ENCODE results near the gene FAM53B. TPM values are rescaled to one million over a fixed set of nuclear protein-coding genes. Genes with fewer than 3 reads are reported as not detected.

The FAM53B gene
- total RNA-seq, 4 donors from 2014 or later: 60.8 to 84.8 (median 78.8) TPM

DNA sequence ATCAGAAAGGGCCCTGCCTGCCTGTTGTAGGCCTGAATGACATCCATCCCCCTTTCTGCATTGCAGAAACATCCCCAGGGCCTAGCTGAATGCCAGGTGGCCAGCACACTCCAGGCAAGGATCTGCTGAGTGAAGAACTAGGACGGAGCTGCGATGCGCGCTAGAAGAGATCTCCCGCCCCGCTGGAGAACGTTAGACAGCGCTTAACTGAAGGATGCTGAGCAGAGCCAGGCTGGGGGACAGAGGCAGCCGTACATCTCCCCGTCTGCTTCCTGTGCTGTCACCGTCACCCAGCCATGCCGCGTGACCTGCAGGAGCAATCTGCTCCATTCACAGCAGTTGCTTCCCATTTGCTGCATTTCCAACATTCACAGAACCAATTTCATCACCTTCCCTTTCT is 73.3 kb downstream of the FAM53B start:
- Histone ChIP-seq H3K27ac (peak overlapping the region; percentile 53 to 95 (median 81)), H3K36me3 (no peaks in the 10 kb centered on the region), H3K4me3 (peak overlapping the region in 1 of 4 donors; percentile 1), H3K4me1 (peaks cover 3 to 100% (median 86%) of the 10 kb centered on the region in 4 donors), H3K9me3 (no peaks in the 10 kb centered on the region), H3K27me3 (no peaks in the 10 kb centered on the region)
- DNase-seq (ENCODE audit: low spot score in 2 of 2): no peak
- TF ChIP-seq EP300 (IDR thresholded peaks at IDR 0.05): no peak
- TF ChIP-seq POLR2A (IDR thresholded peaks at IDR 0.05): no peak
- TF ChIP-seq CTCF (IDR thresholded peaks at IDR 0.05): no peak
- 65 to 68% methylated on average over 13 of the region's 13 CpGs for WGBS, 2 donors

DNA sequence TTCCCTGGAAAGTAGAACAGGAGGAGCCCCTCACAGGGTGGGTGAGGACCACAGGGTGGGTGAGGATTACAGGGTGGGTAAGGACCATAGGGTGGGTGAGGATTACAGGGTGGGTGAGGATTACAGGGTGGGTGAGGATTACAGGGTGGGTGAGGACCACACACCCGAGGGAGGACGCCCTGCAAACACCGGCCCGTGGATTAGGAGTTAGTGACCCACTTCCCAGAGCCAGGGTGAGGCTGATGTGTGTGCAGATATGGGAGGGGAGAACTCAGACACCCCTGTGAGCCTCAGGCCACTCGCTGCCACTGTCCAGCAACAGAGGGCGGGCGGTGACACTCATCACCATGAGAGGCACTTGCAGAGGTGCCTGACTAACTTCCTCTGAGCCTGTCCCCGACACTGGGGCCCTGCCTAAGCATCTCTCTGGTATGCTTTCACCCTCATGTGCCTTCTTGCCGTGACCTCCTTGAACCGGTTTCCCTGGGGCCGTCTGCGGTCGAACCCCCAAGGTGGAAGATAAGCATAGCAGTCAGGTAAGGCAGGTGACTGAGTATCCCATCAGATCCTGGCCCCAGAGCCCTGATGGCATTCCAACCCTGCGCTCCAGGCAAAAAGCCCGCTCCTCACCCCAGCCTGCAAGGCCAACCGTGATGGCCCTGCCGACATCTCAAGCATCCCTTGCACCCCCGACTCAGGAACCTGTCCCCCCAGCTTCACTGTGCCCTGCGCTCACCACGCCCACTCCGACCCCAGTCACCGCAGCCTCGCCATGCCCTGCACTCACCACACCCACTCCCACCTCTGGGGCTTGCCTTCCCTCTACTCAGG is 74.1 kb downstream of the FAM53B start:
- Histone ChIP-seq H3K4me3 (no peak overlapping the region), H3K27ac (peak overlapping the region; percentile 53 to 95 (median 81)), H3K36me3 (peaks cover 0 to under 1% (median 0%) of the 10 kb centered on the region in 3 donors), H3K4me1 (peaks cover 3 to 99% (median 79%) of the 10 kb centered on the region in 4 donors), H3K27me3 (no peaks in the 10 kb centered on the region), H3K9me3 (no peaks in the 10 kb centered on the region)
- no peak for DNase-seq (ENCODE audit: low spot score in 2 of 2)
- WGBS, 2 donors: 84 to 86% methylated on average over 23 of the region's 23 CpGs
- no peak for TF ChIP-seq CTCF (IDR thresholded peaks at IDR 0.05)

DNA sequence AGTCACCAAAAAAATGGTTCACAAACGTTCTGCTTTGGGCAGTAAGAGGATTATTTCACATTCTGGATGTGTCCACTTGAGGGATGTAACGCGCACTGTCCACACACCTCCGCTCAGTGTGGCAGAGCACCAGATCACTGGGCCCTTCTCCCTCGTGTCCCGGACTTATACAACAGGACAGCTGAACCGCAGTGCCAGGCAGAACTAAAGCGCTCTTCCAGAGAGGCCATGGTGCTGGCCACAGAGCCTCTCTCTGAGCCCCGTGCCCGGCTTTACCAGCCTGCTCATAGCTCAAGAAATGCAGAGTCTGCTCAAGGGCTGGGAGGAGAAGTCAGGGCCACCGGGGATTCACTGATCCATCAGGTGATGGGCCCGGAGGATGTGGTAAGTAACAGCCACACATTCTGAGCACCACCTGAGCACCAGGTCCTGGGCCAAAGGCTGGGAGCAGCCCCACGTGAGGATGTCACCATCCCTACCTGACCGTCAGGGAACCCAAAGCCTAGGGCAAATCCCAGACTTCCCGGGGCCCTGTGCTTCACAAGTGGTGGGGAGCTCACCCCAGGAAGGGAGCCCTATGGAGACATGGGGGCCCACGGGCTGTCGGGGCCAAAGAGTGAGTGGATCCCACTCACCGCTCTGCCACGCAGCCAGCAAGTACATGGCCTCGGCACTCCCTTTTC is 74.9 kb downstream of the FAM53B start:
- Histone ChIP-seq H3K27me3 (no peaks in the 10 kb centered on the region), H3K4me3 (no peak overlapping the region), H3K36me3 (peaks cover 0 to 8% (median 0%) of the 10 kb centered on the region in 3 donors), H3K27ac (peak overlapping the region; percentile 53 to 95 (median 81)), H3K4me1 (peaks cover 3 to 96% (median 72%) of the 10 kb centered on the region in 4 donors), H3K9me3 (no peaks in the 10 kb centered on the region)
- DNase-seq (ENCODE audit: low spot score in 2 of 2): no peak
- WGBS, 2 donors: 84 to 86% methylated on average over 16 to 20 of the region's 20 CpGs
- TF ChIP-seq POLR2A (IDR thresholded peaks at IDR 0.05) (no peak), CTCF (IDR thresholded peaks at IDR 0.05) (no peak), EP300 (IDR thresholded peaks at IDR 0.05) (no peak)

- Histone ChIP-seq H3K27ac (peak overlapping the region; percentile 53 to 95 (median 81)), H3K4me3 (no peak overlapping the region), H3K27me3 (no peaks in the 10 kb centered on the region), H3K4me1 (peaks cover 3 to 96% (median 66%) of the 10 kb centered on the region in 4 donors), H3K9me3 (no peaks in the 10 kb centered on the region), H3K36me3 (peaks cover 0 to 14% (median 0%) of the 10 kb centered on the region in 3 donors)
- DNase-seq (ENCODE audit: low spot score in 2 of 2): no peak
- TF ChIP-seq EP300 (IDR thresholded peaks at IDR 0.05): peak in 1 of 2 donors; percentile 25
- TF ChIP-seq CTCF (IDR thresholded peaks at IDR 0.05): no peak
- 59 to 64% methylated on average over 11 of the region's 11 CpGs for WGBS, 2 donors
These were observed 75.6 kb downstream of the FAM53B start for GRCh38 chr10:124668517-124669051.

Data from tibial nerve (tissue), 4 donors.